ENCODE results near the gene CYP27C1.

The CYP27C1 gene

DNA sequence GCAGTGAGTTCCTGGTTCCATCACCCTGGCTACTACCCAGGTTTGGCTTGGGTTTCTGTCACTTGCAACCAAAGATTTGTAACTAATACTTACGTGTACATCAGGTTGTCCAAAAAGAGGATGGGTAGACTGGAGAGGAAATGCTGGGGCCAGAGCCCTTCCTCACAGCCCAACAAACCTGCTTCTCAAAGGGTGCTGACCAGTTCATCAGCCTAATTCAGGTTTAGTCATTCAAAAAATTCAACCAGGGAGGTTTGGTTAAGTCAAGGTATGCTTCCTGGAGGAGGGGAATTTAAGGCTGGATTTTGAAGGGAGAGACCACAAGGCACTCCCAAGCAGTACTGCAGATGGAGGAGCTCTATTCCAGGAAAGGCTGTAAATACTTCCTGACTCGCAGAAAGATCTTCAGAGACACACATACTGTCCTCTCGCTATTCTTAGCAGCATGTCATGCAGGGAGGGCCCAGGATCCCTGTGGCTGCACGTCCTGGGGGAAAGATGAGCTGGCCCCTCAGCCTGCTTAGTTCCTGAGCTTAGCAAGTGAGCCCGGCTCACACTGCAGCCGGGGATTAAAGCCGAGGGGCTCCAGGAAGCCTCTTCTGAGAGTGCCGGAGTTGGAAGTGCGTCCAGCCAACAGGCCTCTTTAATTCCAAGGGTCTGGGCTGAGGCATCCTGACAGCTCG lies 73.1 kb downstream of the CYP27C1 start:
- no peak for DNase-seq

DNA sequence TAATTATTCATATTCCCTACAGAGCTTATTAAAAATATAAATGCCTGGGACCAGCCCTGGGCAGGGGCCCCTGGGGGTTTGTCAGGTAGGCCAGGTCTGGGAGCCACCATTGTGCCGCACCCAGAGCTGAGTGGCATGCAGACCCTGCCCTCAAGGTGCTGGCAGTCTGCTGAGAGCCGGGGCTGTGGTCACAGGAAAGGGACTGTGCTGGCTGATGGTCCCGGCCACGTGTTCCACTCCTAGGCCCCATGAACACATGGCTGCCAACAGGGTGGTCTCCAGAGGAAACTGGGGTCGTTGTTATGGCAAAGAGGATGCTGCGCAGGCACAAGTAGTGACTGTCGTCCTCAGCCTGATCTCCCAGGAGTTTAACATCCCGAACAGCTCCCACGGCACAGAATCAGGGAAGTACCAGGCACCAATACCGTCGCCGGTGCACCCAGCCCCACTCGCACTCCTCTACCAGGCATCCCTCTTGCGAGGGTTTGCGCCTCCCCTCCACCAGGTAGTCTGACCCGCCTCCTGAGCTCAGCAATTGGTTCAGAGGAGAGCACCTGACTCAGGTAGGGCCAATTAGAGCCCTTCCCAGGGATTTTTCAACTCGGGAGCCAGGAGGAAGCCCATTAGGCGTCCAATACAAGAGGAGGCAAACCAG lies 73.9 kb downstream of the CYP27C1 start:
- no peak for DNase-seq

DNA sequence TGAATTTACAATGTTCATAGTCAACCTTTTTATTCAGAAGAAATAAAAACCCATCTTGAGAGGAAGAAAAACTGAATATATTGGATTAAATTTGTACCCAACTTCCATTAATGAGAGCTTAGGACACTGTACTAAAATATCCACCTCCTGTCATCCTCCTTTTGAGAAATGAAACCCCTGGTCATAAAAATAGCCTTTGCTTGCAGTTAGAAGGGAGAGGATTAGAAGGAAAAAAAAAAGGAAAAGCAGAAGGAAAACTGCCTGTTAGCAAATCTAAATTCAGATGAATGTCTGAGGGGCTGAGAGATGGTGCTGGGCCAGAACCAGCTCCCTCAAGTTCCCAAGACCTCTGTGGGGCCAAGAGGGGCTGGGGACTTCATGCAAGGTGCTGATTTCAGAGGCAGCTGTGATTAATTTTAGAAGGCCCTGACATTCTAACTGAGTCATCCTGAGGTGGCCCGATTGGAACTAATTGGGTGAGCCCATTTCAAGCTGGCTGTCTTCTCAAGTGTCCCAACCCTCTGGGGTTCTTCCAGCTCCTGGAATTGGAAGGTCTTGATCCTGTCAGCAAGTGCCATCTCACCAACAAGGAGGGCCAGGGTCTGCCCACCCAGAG lies 74.7 kb downstream of the CYP27C1 start:
- no peak for DNase-seq

GRCh38 chr2:127143841-127144782 lies 76.0 kb downstream of the CYP27C1 start:
- DNase-seq = no peak

GRCh38 chr2:127142663-127143630 lies 77.2 kb downstream of the CYP27C1 start:
- no peak for DNase-seq

DNA sequence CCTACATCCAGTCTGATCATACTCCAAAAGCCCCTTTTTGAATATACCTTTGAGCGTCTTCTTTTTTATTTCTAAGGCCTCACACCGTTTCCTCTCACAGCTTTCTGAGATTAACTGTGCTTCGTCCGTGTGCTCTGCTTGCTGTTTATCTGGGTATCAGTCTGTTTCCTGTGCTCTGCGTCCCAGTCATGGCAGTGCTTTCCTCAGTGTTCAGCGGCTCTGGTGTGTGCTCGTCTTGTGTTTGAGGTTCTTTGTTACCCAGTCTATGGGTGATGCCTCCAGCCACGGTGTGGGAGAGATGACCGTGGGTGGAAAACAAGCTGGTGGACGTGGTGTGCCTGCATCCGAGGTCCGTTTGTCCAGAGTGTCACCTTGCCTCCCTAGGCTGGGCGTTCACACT lies 79.6 kb downstream of the CYP27C1 start:
- no peak for DNase-seq

- no peak for DNase-seq
Observed at GRCh38 chr2:127139766-127140165, 80.3 kb downstream of the CYP27C1 start.

GRCh38 chr2:127138281-127138680 lies 81.8 kb downstream of the CYP27C1 start:
- no peak for DNase-seq

DNA sequence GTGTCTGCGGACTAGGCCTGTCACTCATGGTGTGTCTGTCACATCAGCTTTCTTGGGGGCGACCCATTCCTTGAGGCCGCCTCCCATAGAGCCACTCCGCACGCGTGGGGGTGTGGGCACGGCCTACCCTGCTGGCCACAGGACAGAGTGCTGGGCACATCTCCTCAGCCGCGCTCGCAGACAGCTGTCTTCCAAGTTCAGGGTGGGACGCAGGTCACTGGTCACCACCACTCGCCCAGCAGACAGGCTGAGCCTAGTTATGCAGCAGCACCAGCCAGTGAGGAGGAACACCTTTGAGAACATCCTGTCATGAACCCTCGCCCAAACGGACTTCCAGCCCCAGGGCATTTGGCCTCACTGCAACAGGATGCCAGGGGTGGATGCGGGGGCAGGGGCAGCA lies 82.4 kb downstream of the CYP27C1 start:
- DNase-seq = no peak

- no peak for DNase-seq
Observed at GRCh38 chr2:127137225-127137624, 82.9 kb downstream of the CYP27C1 start.

DNA sequence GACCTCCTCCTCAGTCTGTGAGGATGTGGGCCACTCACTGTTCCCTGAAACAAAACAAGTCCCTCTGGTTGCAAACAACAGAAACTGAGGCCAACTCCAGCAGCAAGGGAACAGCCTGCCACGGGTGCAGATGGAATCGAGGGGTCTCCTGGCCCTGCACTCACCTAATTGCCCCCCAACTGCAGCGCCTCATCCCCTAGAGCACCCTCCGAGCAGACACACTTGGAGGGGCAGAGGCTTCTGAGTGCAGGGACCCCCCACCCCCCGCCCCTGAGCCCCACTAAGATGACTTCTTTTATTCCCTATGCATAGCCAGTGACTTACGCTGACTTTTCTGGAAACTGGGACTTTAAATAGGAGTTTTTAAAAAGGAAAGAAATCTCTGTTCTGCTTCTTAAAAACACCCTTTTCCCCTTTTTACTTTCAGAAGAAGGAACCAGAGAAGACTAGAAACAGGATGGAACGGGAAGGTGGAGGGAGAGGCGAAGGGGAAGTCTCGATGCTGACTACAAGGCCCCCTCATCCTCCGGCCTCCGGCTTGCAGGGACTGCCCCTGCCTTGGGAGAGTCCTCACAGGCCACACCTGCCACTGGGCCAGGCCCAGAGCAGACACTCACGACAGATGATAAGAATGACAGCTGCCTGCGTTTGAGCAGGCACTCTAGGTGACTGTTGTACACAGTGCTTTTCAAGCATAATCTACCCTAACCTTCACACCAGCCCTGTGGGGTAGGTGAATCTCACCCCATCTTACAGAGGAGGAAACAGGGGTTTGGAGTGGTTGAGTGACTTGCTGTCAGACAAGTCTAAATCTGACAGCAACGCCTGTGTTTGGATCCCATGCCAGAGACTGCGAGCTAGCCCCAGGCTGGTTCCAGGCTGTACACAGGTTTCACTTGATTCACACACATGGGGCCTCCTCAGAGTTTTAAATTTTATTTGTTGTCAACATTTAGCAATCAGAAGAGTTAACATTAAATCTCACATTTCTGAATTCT lies 85.0 kb downstream of the CYP27C1 start:
- DNase-seq = no peak

DNA sequence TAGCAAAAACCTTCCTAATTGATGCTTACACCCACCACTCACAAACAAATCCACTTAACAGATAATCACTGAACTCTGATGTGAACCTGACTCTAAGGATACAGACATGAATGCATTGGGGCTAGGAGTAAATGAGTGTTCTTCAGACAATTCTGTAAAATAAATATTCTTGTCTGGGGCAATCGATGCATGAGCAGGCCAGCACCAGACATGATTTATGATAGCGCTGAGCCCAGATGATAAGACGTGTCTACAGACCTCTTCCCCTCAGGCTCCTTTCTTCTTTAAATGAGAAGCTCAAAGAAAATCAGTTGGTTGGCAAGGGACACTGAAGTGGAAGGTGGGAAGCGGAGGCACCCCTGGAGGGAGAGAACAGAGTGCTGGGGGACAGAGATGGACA lies 85.9 kb downstream of the CYP27C1 start:
- no peak for DNase-seq
